GM18507 (cell line): ENCODE results near the gene MICAL2.

Experiments used
- DNase-seq: peaks from one replicate; pipeline ENCODE4 v3.0.0; 2011; ENCODE audit warnings: low read depth; ENCODE audit not compliant: insufficient read length; ENCODE audit errors: extremely low spot score
- FAIRE-seq: peaks from 2 replicates; lab custom pipeline; 2011; peaks lifted over from hg19 to GRCh38; lab: Jason Lieb, UNC

MICAL2 gene

GRCh38 chr11:12112750-12113149, 2.4 kb downstream of the MICAL2 start:
- no peak for FAIRE-seq
- no peak for DNase-seq

GRCh38 chr11:12113294-12113693, 2.9 kb downstream of the MICAL2 start:
- DNase-seq, result no peak
- FAIRE-seq, result no peak

GRCh38 chr11:12114193-12115033, 4.0 kb downstream of the MICAL2 start:
- no peak for DNase-seq
- no peak for FAIRE-seq

- no peak for DNase-seq
- no peak for FAIRE-seq
These were observed 6.1 kb downstream of the MICAL2 start for GRCh38 chr11:12116425-12117032.

- FAIRE-seq, result no peak
- DNase-seq, result no peak
These were observed 6.8 kb downstream of the MICAL2 start for GRCh38 chr11:12117200-12117599.

GRCh38 chr11:12117611-12118010, 7.2 kb downstream of the MICAL2 start:
- FAIRE-seq (no peak), DNase-seq (no peak)

- DNase-seq, result no peak
- no peak for FAIRE-seq
These were observed 8.6 kb downstream of the MICAL2 start for GRCh38 chr11:12118949-12119348.

- FAIRE-seq (no peak), DNase-seq (no peak)
These were observed 9.1 kb downstream of the MICAL2 start for GRCh38 chr11:12119502-12119901.

- FAIRE-seq, result no peak
- no peak for DNase-seq
These were observed 9.9 kb downstream of the MICAL2 start for GRCh38 chr11:12120031-12121008.

- no peak for DNase-seq
- FAIRE-seq, result no peak
These were observed 10.6 kb downstream of the MICAL2 start for GRCh38 chr11:12121011-12121410.

- FAIRE-seq (no peak), DNase-seq (no peak)
These were observed 11.1 kb downstream of the MICAL2 start for GRCh38 chr11:12121517-12121916.

GRCh38 chr11:12122083-12122482, 11.7 kb downstream of the MICAL2 start:
- FAIRE-seq, result no peak

GRCh38 chr11:12123273-12123672, 12.9 kb downstream of the MICAL2 start:
- FAIRE-seq (no peak), DNase-seq (no peak)

More at GRCh38 chr11:12122083-12122482, 11.7 kb downstream of the MICAL2 start:
- DNase-seq, result no peak

GRCh38 chr11:12123799-12124198, 13.4 kb downstream of the MICAL2 start:
- FAIRE-seq (no peak), DNase-seq (no peak)

GRCh38 chr11:12124306-12124705, 13.9 kb downstream of the MICAL2 start:
- no peak for FAIRE-seq
- no peak for DNase-seq

- DNase-seq (no peak), FAIRE-seq (no peak)
These were observed 15.3 kb downstream of the MICAL2 start for GRCh38 chr11:12125609-12126149.

GRCh38 chr11:12126344-12127019, 16.1 kb downstream of the MICAL2 start:
- FAIRE-seq (no peak), DNase-seq (no peak)

- FAIRE-seq (no peak), DNase-seq (no peak)
These were observed 17.0 kb downstream of the MICAL2 start for GRCh38 chr11:12127206-12127898.
